ENCODE results near the gene ADAMTSL4. TPM values are rescaled to one million over a fixed set of nuclear protein-coding genes. Genes with fewer than 3 reads are reported as not detected.

Gene ADAMTSL4
- total and polyA plus RNA-seq, 2 of the 8 experiments (the other 6 are each of a cell fraction or from before 2014, with no cell fraction given) = 4.2 to 5.4 TPM

DNA sequence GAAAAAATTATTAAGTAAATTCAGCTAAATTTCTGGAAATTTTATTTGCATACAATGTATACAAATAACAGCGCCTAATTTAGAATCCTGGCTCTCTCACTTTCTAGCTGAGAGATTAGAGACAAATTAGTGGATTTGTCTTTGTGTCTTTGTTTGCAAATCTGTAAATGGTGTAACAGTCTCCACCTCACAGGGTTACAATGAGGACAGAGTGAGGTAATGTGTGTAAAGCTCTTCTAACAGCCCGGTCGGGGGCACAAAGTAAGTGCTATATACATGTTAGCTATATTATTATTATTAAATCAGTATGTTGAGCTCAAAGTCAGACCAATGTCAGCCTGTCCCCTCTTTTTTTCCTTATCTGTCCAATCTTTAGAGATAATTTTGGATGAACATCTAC, 5.0 kb upstream of the ADAMTSL4 start (continued):
- TF ChIP-seq RBBP5 (IDR thresholded peaks at IDR 0.05; ENCODE audit: borderline replicate concordance, low read depth, low read length) (no peak), TCF12 (IDR thresholded peaks at IDR 0.05; ENCODE audit: low read depth, low read length) (no peak), EZH2 (IDR thresholded peaks at IDR 0.05; ENCODE audit: low read depth, low read length, severe bottlenecking) (no peak), RFX5 (IDR thresholded peaks at IDR 0.05; ENCODE audit: borderline replicate concordance, low read depth, low read length) (no peak), MAX (IDR thresholded peaks at IDR 0.05) (no peak)
